ENCODE measurements around the gene TNFRSF1B. TPM values are rescaled to one million over a fixed set of nuclear protein-coding genes. Genes with fewer than 3 reads are reported as not detected.

Gene TNFRSF1B
- polyA plus RNA-seq, 1 donor (not counting 4 experiments of a cell fraction or from before 2014, with no cell fraction given), result 0.04 TPM

DNA sequence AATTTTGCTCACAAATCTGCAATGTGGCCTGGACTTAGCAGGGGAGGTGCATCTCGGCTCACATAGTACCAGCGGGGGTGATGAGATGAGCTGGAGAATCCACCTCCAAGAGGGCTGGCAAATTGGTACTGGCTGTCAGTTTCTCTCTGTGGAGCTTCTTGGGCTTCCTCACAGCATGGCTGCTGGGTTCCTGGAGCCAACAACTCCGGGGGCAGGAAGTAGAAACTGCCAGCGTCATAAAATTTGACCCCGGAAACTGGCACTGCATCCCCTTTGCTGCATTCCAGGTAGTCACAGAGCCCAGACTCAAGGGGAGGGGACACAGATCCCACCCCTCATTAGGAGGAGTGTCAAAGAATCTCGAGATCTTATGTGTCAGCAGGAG lies 17.0 kb upstream of the TNFRSF1B start:
- no peak overlapping the region for H3K4me2 ChIP-seq (ENCODE audit: control insufficient read depth, extremely low read depth, insufficient read depth, low read depth, low read length)
- dilution Hi-C loops (cut with MboI; ENCODE audit: extremely low pct_ligation_motif_present, low sequenced_read_pairs), result no loop called here

DNA sequence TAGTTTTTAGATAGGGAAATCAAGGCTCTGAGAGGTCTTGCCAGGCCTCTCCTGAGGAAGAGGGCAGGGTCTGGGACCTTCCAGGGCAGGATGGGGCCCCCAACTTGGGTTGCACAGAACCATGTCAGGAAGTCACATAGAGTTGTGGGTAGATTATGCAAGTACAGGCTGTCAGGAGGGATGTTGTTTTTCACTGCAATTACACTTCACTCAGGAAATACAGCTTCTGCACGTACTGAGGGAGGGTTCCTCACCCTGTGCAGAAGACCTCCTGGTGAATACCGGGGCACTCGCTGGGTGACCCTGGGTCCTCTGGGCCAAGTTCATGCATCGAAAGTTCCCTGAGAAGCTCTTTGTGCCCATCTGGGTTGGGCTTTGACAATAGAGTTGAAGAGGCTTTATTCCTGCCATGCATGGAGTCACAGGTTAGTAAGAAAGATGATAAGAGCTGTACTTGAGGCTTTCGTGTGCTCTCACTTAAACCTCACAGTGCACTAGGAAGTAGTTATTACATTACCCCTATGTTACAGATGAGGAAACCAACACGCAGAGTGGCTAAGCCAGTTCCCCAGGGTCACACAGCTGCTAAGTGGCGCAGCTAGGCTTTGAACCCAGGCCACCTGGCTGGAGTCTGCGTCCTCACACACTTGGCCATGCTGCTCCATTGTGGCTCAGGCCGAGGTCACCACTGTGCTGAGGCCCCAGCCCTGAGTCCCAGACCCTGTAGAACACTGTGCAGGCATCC lies 16.2 kb upstream of the TNFRSF1B start:
- Histone ChIP-seq H3K27ac (ENCODE audit: control insufficient read depth, insufficient read depth, low read length) (no peak overlapping the region), H3K9me1 (ENCODE audit: control insufficient read depth, extremely low read depth, insufficient read depth, low read length) (no peaks in the 10 kb centered on the region), H3K4me3 (ENCODE audit: control insufficient read depth in 2 of 3, extremely low read depth in 1 of 3, insufficient read depth in 2 of 3, low read depth in 1 of 3, low read length in 3 of 3) (no peak overlapping the region), H3K4me2 (ENCODE audit: control insufficient read depth, extremely low read depth, insufficient read depth, low read depth, low read length) (no peak overlapping the region), H3K27me3 (ENCODE audit: control insufficient read depth, extremely low read depth, insufficient read depth, low read length) (peaks cover 4% of the 10 kb centered on the region), H3K4me1 (ENCODE audit: control insufficient read depth, extremely low read depth, insufficient read depth, low read length) (no peaks in the 10 kb centered on the region), H2AFZ (ENCODE audit: control insufficient read depth, low read length) (no peak overlapping the region), H3K36me3 (ENCODE audit: control insufficient read depth in 2 of 2, extremely low read depth in 1 of 2, insufficient read depth in 2 of 2, low read length in 2 of 2) (no peaks in the 10 kb centered on the region), H4K20me1 (ENCODE audit: control insufficient read depth, extremely low read depth, insufficient read depth, low read length) (no peaks in the 10 kb centered on the region), H3K9me3 (ENCODE audit: control insufficient read depth, low read depth, low read length) (no peaks in the 10 kb centered on the region), H3K79me2 (ENCODE audit: control insufficient read depth, insufficient read depth, low read length) (no peaks in the 10 kb centered on the region), H3K9ac (ENCODE audit: control insufficient read depth, extremely low read depth, insufficient read depth, low read length) (no peak overlapping the region)
- FAIRE-seq (no peak), DNase-seq (ENCODE audit: low read depth, low spot score) (no peak)
- no peak for TF ChIP-seq EZH2 (IDR thresholded peaks at IDR 0.05; ENCODE audit: low read length)
- no peak for TF ChIP-seq CTCF (optimal IDR thresholded peaks at IDR 0.05 in 1 of 3, IDR thresholded peaks at IDR 0.05 in 1 of 3, conservative IDR thresholded peaks at IDR 0.05 in 1 of 3; ENCODE audit: extremely low read depth in 1 of 3, insufficient read depth in 2 of 3, low read length in 3 of 3)
- dilution Hi-C loops (cut with MboI; ENCODE audit: extremely low pct_ligation_motif_present, low sequenced_read_pairs), result no loop called here

More for the DNA sequence above, 17.0 kb upstream of the TNFRSF1B start:
- Histone ChIP-seq H2AFZ (ENCODE audit: control insufficient read depth, low read length) (no peak overlapping the region), H3K27me3 (ENCODE audit: control insufficient read depth, extremely low read depth, insufficient read depth, low read length) (peaks cover 4% of the 10 kb centered on the region), H3K4me1 (ENCODE audit: control insufficient read depth, extremely low read depth, insufficient read depth, low read length) (no peaks in the 10 kb centered on the region), H3K36me3 (ENCODE audit: control insufficient read depth in 2 of 2, extremely low read depth in 1 of 2, insufficient read depth in 2 of 2, low read length in 2 of 2) (no peaks in the 10 kb centered on the region), H3K9me3 (ENCODE audit: control insufficient read depth, low read depth, low read length) (no peaks in the 10 kb centered on the region), H3K79me2 (ENCODE audit: control insufficient read depth, insufficient read depth, low read length) (no peaks in the 10 kb centered on the region), H3K9me1 (ENCODE audit: control insufficient read depth, extremely low read depth, insufficient read depth, low read length) (no peaks in the 10 kb centered on the region), H3K27ac (ENCODE audit: control insufficient read depth, insufficient read depth, low read length) (no peak overlapping the region), H3K9ac (ENCODE audit: control insufficient read depth, extremely low read depth, insufficient read depth, low read length) (no peak overlapping the region), H4K20me1 (ENCODE audit: control insufficient read depth, extremely low read depth, insufficient read depth, low read length) (no peaks in the 10 kb centered on the region), H3K4me3 (ENCODE audit: control insufficient read depth in 2 of 3, extremely low read depth in 1 of 3, insufficient read depth in 2 of 3, low read depth in 1 of 3, low read length in 3 of 3) (no peak overlapping the region)
- no peak for TF ChIP-seq EZH2 (IDR thresholded peaks at IDR 0.05; ENCODE audit: low read length)
- TF ChIP-seq CTCF (optimal IDR thresholded peaks at IDR 0.05 in 1 of 3, IDR thresholded peaks at IDR 0.05 in 1 of 3, conservative IDR thresholded peaks at IDR 0.05 in 1 of 3; ENCODE audit: extremely low read depth in 1 of 3, insufficient read depth in 2 of 3, low read length in 3 of 3), result no peak
- FAIRE-seq (no peak), DNase-seq (ENCODE audit: low read depth, low spot score) (no peak)

Measured in keratinocyte (primary cell).